ENCODE results near the gene MRPL53. TPM values are rescaled to one million over a fixed set of nuclear protein-coding genes. Genes with fewer than 3 reads are reported as not detected.

The MRPL53 gene
- total and polyA plus RNA-seq, 2 of the 13 experiments (the other 11 are each of a cell fraction or from before 2014, with no cell fraction given): 34.3 to 51.9 TPM

GRCh38 chr2:74441690-74442482 is 30.6 kb downstream of the MRPL53 start, which contains the start of gene RTKN (continued):
- TF ChIP-seq ZNF407 (CRISPR knock-in tag; IDR thresholded peaks at IDR 0.05; ENCODE audit: not compliant biosample characterization): peak; percentile 75
- TF ChIP-seq ZKSCAN1 (IDR thresholded peaks at IDR 0.05; ENCODE audit: low read length): no peak
- TF ChIP-seq POGK (CRISPR knock-in tag; conservative IDR thresholded peaks at IDR 0.05): peak; percentile 92
- TF ChIP-seq PHF20 (CRISPR knock-in tag; IDR thresholded peaks at IDR 0.05): peak; percentile 56
- peak; percentile 40 for TF ChIP-seq TEAD3 (CRISPR knock-in tag; optimal IDR thresholded peaks at IDR 0.05; ENCODE audit: borderline replicate concordance)
- TF ChIP-seq ZNF276 (CRISPR knock-in tag; IDR thresholded peaks at IDR 0.05; ENCODE audit: low read depth): peak; percentile 85; the same call in 1 of the 2 replicates
- TF ChIP-seq ZNF777 (CRISPR knock-in tag; IDR thresholded peaks at IDR 0.05): peak; percentile 95
- peak; percentile 97 for TF ChIP-seq HNF1B (CRISPR knock-in tag; IDR thresholded peaks at IDR 0.05)
- TF ChIP-seq FOXO1 (CRISPR knock-in tag; IDR thresholded peaks at IDR 0.05): peak; percentile 59
- TF ChIP-seq SNAI1 (CRISPR knock-in tag; IDR thresholded peaks at IDR 0.05; ENCODE audit: borderline replicate concordance): no peak
- no peak; the same call in 1 of the 2 replicates for TF ChIP-seq STAT5B (CRISPR knock-in tag; IDR thresholded peaks at IDR 0.05)

All from HepG2 (cell line).